VCaP (cell line): ENCODE results near the gene KRT82.

Experiments used
- H3K27ac ChIP-seq: fragments of 450-650 bp; 2 replicates; pipeline ENCODE4 v1.5.1; 2017
- CTCF ChIP-seq: fragments of 450-650 bp; conservative IDR thresholded peaks from 2 replicates; pipeline ENCODE4 v1.5.1; 2017; ENCODE audit warnings: mild to moderate bottlenecking, moderate library complexity

Gene KRT82

DNA sequence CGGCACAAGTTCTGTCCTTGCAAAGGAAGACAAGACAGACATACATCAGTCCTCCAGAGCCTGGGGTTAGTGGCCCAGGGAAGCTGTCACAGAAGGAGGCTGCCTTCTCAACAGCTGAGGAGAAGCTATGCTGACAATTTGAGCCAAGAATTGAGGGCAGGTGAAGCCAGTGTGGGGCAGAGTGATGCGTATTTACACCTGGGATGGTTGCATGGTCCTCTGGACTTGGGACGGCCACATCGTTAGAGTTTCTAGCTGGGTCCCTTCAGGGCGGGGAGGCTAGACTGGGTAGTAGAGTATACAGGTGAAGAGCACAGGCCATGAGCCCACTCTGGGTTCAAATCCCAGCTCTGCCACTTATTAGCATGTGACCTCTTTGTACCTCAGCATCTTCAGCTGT is 55.3 kb downstream of the KRT82 start:
- no peak overlapping the region for H3K27ac ChIP-seq

GRCh38 chr12:52350021-52350620 is 56.0 kb downstream of the KRT82 start:
- no peak overlapping the region for H3K27ac ChIP-seq
- TF ChIP-seq CTCF: no peak

More for the DNA sequence above, 55.3 kb downstream of the KRT82 start:
- TF ChIP-seq CTCF: no peak

GRCh38 chr12:52349196-52349595 is 56.9 kb downstream of the KRT82 start:
- TF ChIP-seq CTCF: no peak
- no peak overlapping the region for H3K27ac ChIP-seq

- TF ChIP-seq CTCF: no peak
- H3K27ac ChIP-seq: no peak overlapping the region
These were observed 58.3 kb downstream of the KRT82 start for GRCh38 chr12:52347551-52348510.

- no peak for TF ChIP-seq CTCF
- H3K27ac ChIP-seq: no peak overlapping the region
These were observed 59.1 kb downstream of the KRT82 start for GRCh38 chr12:52347016-52347415.

- no peak overlapping the region for H3K27ac ChIP-seq
- no peak for TF ChIP-seq CTCF
These were observed 59.5 kb downstream of the KRT82 start for GRCh38 chr12:52346593-52346992.

DNA sequence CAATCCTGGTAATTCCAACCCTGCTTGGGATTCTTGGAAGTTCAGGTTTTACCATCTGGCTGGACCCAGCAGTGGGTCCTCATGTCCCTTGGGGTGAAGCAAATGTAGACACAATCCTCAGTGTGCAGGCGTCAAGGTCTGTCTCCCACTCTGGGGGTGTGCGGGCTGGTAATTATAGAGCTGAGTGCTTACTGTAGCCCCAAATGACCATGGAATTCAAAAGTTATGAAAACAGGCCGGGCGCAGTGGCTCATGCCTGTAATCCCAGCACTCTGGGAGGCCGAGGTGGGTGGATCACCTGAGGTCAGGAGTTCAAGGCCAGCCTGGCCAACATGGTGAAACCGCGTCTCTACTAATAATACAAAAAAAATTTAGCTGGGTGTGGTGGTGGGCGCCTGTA is 61.1 kb downstream of the KRT82 start:
- peak overlapping the region; percentile 46 for H3K27ac ChIP-seq

- peak overlapping the region; percentile 46 for H3K27ac ChIP-seq
- no peak for TF ChIP-seq CTCF
These were observed 62.0 kb downstream of the KRT82 start for GRCh38 chr12:52344111-52344510.
